Neural cell (in vitro differentiated cells): ENCODE data around the gene SUSD4. TPM values are rescaled to one million over a fixed set of nuclear protein-coding genes. Genes with fewer than 3 reads are reported as not detected.

ENCODE experiments used
- H2AFZ ChIP-seq: fragments of 200-600, 300-800 bp; sonication (generic), shearing (Covaris generic); 2 replicates; pipeline ENCODE4 v1.6.0; 2014; ENCODE audit warnings: low read depth, mild to moderate bottlenecking, antibody characterized with exemption, low read length, moderate library complexity
- H3F3A ChIP-seq: fragments of 200-600 bp; shearing (Covaris generic); 2 replicates; pipeline ENCODE4 v1.6.1; 2016; ENCODE audit warnings: mild to moderate bottlenecking, moderate library complexity, mixed read lengths, antibody characterized with exemption, low read length; ENCODE audit not compliant: insufficient read depth, poor library complexity, severe bottlenecking
- H3K27ac ChIP-seq: fragments of 200-600, 300-800 bp; sonication (generic), shearing (Covaris generic); 2 replicates; pipeline ENCODE4 v1.5.1; 2014; ENCODE audit warnings: mild to moderate bottlenecking, low read length, moderate library complexity
- H3K27me3 ChIP-seq: fragments of 300-800, 200-600 bp; sonication (generic), shearing (Covaris generic); 2 replicates; pipeline ENCODE4 v1.6.0; 2014; ENCODE audit warnings: mild to moderate bottlenecking, low read depth, low read length, moderate library complexity; ENCODE audit not compliant: insufficient read depth
- H3K36me3 ChIP-seq: fragments of 300-800, 200-600 bp; sonication (generic), shearing (Covaris generic); 2 replicates; pipeline ENCODE4 v1.5.1; 2014; ENCODE audit warnings: mild to moderate bottlenecking, antibody characterized with exemption, low read length, moderate library complexity; ENCODE audit not compliant: insufficient read depth
- H3K4me2 ChIP-seq: fragments of 300-800, 200-600 bp; sonication (generic), shearing (Covaris generic); 2 replicates; pipeline ENCODE4 v1.6.0; 2014; ENCODE audit warnings: mild to moderate bottlenecking, low read length
- H3K4me3 ChIP-seq: fragments of 300-800, 200-600 bp; sonication (generic), shearing (Covaris generic); 2 replicates; pipeline ENCODE4 v1.5.1; 2014; ENCODE audit warnings: mild to moderate bottlenecking, low read length, moderate library complexity
- H3K79me2 ChIP-seq: fragments of 200-600 bp; shearing (Covaris generic); replicated peaks from 2 replicates; pipeline ENCODE4 v1.6.0; 2014; ENCODE audit warnings: mild to moderate bottlenecking, low read length, moderate library complexity; ENCODE audit not compliant: insufficient read depth
- H3K9ac ChIP-seq: fragments of 300-800, 200-600 bp; sonication (generic), shearing (Covaris generic); 2 replicates; pipeline ENCODE4 v1.6.1; 2016; ENCODE audit warnings: mild to moderate bottlenecking, low read length, mixed read lengths
- H3K9me2 ChIP-seq: fragments of 200-600 bp; shearing (Covaris generic); 2 replicates; pipeline ENCODE4 v1.6.1; 2016; ENCODE audit warnings: mild to moderate bottlenecking, low read length, mixed read lengths; ENCODE audit not compliant: insufficient read depth
- H3K9me3 ChIP-seq: fragments of 200-600, 300-800 bp; sonication (generic), shearing (Covaris generic); 2 replicates; pipeline ENCODE4 v1.6.1; 2016; ENCODE audit warnings: mild to moderate bottlenecking, mixed run types, low read length, moderate library complexity, mixed read lengths
- H4K20me1 ChIP-seq: fragments of 200-600 bp; shearing (Covaris generic); 2 replicates; pipeline ENCODE4 v1.6.1; 2016; ENCODE audit warnings: mild to moderate bottlenecking, mixed run types; ENCODE audit not compliant: insufficient read depth
- EP300 ChIP-seq: fragments of 450-650 bp; conservative IDR thresholded peaks from 2 replicates; pipeline ENCODE4 v1.6.1; 2014; ENCODE audit warnings: antibody characterized with exemption, mild to moderate bottlenecking, moderate library complexity; ENCODE audit not compliant: poor library complexity, severe bottlenecking
- EZH2 ChIP-seq: fragments of 200-600, 300-800 bp; shearing (Covaris generic), sonication (generic); IDR thresholded peaks from 2 replicates; pipeline ENCODE4 v1.6.1; 2014; ENCODE audit warnings: antibody characterized with exemption, low read length, borderline replicate concordance, mild to moderate bottlenecking; ENCODE audit not compliant: insufficient read depth, poor library complexity, severe bottlenecking
- MXI1 ChIP-seq: fragments of 450-650 bp; conservative IDR thresholded peaks from 2 replicates; pipeline ENCODE4 v1.6.1; 2014; ENCODE audit warnings: antibody characterized with exemption, mild to moderate bottlenecking; ENCODE audit not compliant: poor library complexity, severe bottlenecking
- POLR2AphosphoS5 ChIP-seq: IDR thresholded peaks from 2 replicates; pipeline ENCODE4 v1.6.1; 2012
- RAD21 ChIP-seq: fragments of 450-650 bp; conservative IDR thresholded peaks from 2 replicates; pipeline ENCODE4 v1.6.1; 2014; ENCODE audit warnings: antibody characterized with exemption, mild to moderate bottlenecking, moderate library complexity
- REST ChIP-seq: IDR thresholded peaks from 2 replicates; pipeline ENCODE4 v1.6.1; 2012; ENCODE audit warnings: borderline replicate concordance
- TAF1 ChIP-seq: IDR thresholded peaks from 2 replicates; pipeline ENCODE4 v1.6.1; 2012; ENCODE audit warnings: low read depth
- polyA plus RNA-seq: library from polyadenylated mRNA; depleted of rRNA; stranded (reverse); fragments of >200 nt; gene quantifications from 2 replicates; pipeline ENCODE4 v1.2.3, GENCODE V29; 2014
- TF ChIP-seq, protein P1 (sequence below): fragments of 450-650 bp; IDR thresholded peaks from 2 replicates; pipeline ENCODE4 v1.5.1; 2014; ENCODE audit warnings: antibody characterized with exemption, mild to moderate bottlenecking, moderate library complexity; ENCODE audit not compliant: poor library complexity, severe bottlenecking

Gene SUSD4
- polyA plus RNA-seq, 1 donor from 2014 or later, result 31.5 TPM

DNA sequence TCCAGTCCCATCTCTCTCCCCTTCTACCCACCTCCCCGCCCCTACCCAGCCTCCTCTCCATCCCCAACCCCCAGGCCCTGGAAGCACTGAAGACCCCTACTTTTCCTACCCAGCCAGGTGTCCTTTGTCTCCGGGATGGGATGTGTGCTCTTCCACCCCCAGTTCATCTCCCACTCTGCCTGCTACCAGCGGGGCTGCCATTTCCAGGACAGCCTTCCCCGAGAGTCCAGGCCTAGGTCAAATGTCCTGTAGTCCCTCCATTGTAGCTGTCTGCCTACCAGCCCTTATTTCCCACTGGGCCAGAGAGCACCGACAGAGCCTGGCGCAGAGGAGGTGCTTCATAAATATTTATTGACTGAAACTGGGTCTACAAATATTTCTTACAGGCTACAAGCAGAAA is 148.9 kb downstream of the SUSD4 start:
- H2AFZ ChIP-seq, result no peak overlapping the region
- H3K27ac ChIP-seq, result no peak overlapping the region
- no peak overlapping the region for H3K9ac ChIP-seq
- H3F3A ChIP-seq, result no peaks in the 10 kb centered on the region
- H3K36me3 ChIP-seq, result no peaks in the 10 kb centered on the region
- H4K20me1 ChIP-seq, result no peaks in the 10 kb centered on the region
- H3K4me3 ChIP-seq, result no peak overlapping the region
- no peak overlapping the region for H3K4me2 ChIP-seq
- H3K27me3 ChIP-seq, result no peaks in the 10 kb centered on the region
- no peaks in the 10 kb centered on the region for H3K9me2 ChIP-seq
- TF ChIP-seq EZH2, result no peak
- no peak for TF ChIP-seq TAF1
- no peak for TF ChIP-seq EP300
- TF ChIP-seq RAD21, result no peak
- no peak for TF ChIP-seq POLR2AphosphoS5
- no peak for TF ChIP-seq REST
- TF ChIP-seq, protein P1, sequence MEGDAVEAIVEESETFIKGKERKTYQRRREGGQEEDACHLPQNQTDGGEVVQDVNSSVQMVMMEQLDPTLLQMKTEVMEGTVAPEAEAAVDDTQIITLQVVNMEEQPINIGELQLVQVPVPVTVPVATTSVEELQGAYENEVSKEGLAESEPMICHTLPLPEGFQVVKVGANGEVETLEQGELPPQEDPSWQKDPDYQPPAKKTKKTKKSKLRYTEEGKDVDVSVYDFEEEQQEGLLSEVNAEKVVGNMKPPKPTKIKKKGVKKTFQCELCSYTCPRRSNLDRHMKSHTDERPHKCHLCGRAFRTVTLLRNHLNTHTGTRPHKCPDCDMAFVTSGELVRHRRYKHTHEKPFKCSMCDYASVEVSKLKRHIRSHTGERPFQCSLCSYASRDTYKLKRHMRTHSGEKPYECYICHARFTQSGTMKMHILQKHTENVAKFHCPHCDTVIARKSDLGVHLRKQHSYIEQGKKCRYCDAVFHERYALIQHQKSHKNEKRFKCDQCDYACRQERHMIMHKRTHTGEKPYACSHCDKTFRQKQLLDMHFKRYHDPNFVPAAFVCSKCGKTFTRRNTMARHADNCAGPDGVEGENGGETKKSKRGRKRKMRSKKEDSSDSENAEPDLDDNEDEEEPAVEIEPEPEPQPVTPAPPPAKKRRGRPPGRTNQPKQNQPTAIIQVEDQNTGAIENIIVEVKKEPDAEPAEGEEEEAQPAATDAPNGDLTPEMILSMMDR, result no peak
- no peak for TF ChIP-seq MXI1
- H3K79me2 ChIP-seq, result no peaks in the 10 kb centered on the region
- H3K9me3 ChIP-seq, result peaks cover 9% of the 10 kb centered on the region

- Histone ChIP-seq H3K27ac (no peak overlapping the region), H3K27me3 (no peaks in the 10 kb centered on the region)
- TF ChIP-seq TAF1 (no peak), RAD21 (no peak), POLR2AphosphoS5 (no peak)
- TF ChIP-seq, protein P1, result no peak
Observed at GRCh38 chr1:223214261-223214807, 149.6 kb downstream of the SUSD4 start.

More at GRCh38 chr1:223214261-223214807, 149.6 kb downstream of the SUSD4 start:
- Histone ChIP-seq H3K4me3 (no peak overlapping the region), H3K9ac (no peak overlapping the region), H3K9me3 (peaks cover 9% of the 10 kb centered on the region), H3F3A (no peaks in the 10 kb centered on the region), H3K4me2 (no peak overlapping the region), H3K9me2 (no peaks in the 10 kb centered on the region), H3K79me2 (no peaks in the 10 kb centered on the region), H4K20me1 (no peaks in the 10 kb centered on the region), H3K36me3 (no peaks in the 10 kb centered on the region), H2AFZ (no peak overlapping the region)
